H9 (cell line): ENCODE results near the gene SLAMF7. TPM values are rescaled to one million over a fixed set of nuclear protein-coding genes. Genes with fewer than 3 reads are reported as not detected.

Experiments
- DNase-seq: peaks from one replicate; pipeline ENCODE4 v3.0.0-alpha.2; 2017
- H2AFZ ChIP-seq: one replicate; pipeline ENCODE4 v1.6.1; 2013; ENCODE audit warnings: mild to moderate bottlenecking, low read length, control low read depth, moderate library complexity
- H2AK5ac ChIP-seq: 2 replicates; pipeline ENCODE4 v1.6.1; 2013; ENCODE audit warnings: low read length, control low read depth, mixed read lengths; ENCODE audit not compliant: insufficient read length
- H2BK120ac ChIP-seq: one replicate; pipeline ENCODE4 v1.6.1; 2013; ENCODE audit warnings: low read depth, mild to moderate bottlenecking, low read length, control low read depth, inconsistent platforms; ENCODE audit not compliant: poor library complexity, severe bottlenecking
- H2BK12ac ChIP-seq: 2 replicates; pipeline ENCODE4 v1.6.1; 2013; ENCODE audit warnings: low read length, control low read depth, mixed read lengths, low read depth; ENCODE audit not compliant: insufficient read length
- H2BK15ac ChIP-seq: 2 replicates; pipeline ENCODE4 v1.6.1; 2013; ENCODE audit warnings: low read depth, low read length, control low read depth
- H2BK20ac ChIP-seq: one replicate; pipeline ENCODE4 v1.6.1; 2013; ENCODE audit warnings: low read depth, mild to moderate bottlenecking, low read length, control low read depth, inconsistent platforms; ENCODE audit not compliant: poor library complexity, severe bottlenecking
- H2BK5ac ChIP-seq: 2 replicates; pipeline ENCODE4 v1.6.1; 2013; ENCODE audit warnings: low read length, control low read depth, mixed read lengths; ENCODE audit not compliant: insufficient read length
- H3K14ac ChIP-seq: 2 replicates; pipeline ENCODE4 v1.6.1; 2013; ENCODE audit warnings: low read length, control low read depth; ENCODE audit not compliant: insufficient read depth
- H3K18ac ChIP-seq: 2 replicates; pipeline ENCODE4 v1.6.1; 2013; ENCODE audit warnings: low read depth, mild to moderate bottlenecking, mixed read lengths, low read length, control low read depth; ENCODE audit not compliant: insufficient read length
- H3K23ac ChIP-seq: 2 replicates; pipeline ENCODE4 v1.6.1; 2013; ENCODE audit warnings: low read length, control low read depth, mixed read lengths, low read depth; ENCODE audit not compliant: insufficient read length
- H3K23me2 ChIP-seq: 2 replicates; pipeline ENCODE4 v1.6.1; 2013; ENCODE audit warnings: low read depth, mild to moderate bottlenecking, mixed read lengths, low read length, control low read depth; ENCODE audit not compliant: insufficient read length, poor library complexity, severe bottlenecking
- H3K27ac ChIP-seq: 2 replicates; pipeline ENCODE4 v1.5.1; 2013; ENCODE audit warnings: low read length, control low read depth, mixed read lengths, low read depth; ENCODE audit not compliant: insufficient read length
- H3K27me3 ChIP-seq: 2 replicates; pipeline ENCODE4 v1.6.1; 2013; ENCODE audit warnings: low read length, control low read depth, inconsistent platforms; ENCODE audit not compliant: insufficient read depth
- H3K4ac ChIP-seq: 2 replicates; pipeline ENCODE4 v1.6.1; 2013; ENCODE audit warnings: low read depth, mild to moderate bottlenecking, control low read depth, inconsistent platforms, low read length, moderate library complexity
- H3K4me1 ChIP-seq: 2 replicates; pipeline ENCODE4 v1.6.1; 2013; ENCODE audit warnings: low read length, control low read depth, inconsistent platforms; ENCODE audit not compliant: insufficient read depth
- H3K4me2 ChIP-seq: 2 replicates; pipeline ENCODE4 v1.6.1; 2013; ENCODE audit warnings: low read length, control low read depth, mixed read lengths; ENCODE audit not compliant: insufficient read length, insufficient read depth
- H3K56ac ChIP-seq: 2 replicates; pipeline ENCODE4 v1.6.1; 2013; ENCODE audit warnings: low read depth, mild to moderate bottlenecking, mixed read lengths, low read length, control low read depth; ENCODE audit not compliant: insufficient read length
- H3K79me1 ChIP-seq: 2 replicates; pipeline ENCODE4 v1.6.1; 2013; ENCODE audit warnings: low read depth, mild to moderate bottlenecking, moderate library complexity, low read length, control low read depth, inconsistent platforms; ENCODE audit not compliant: insufficient read depth, poor library complexity, severe bottlenecking
- H3K79me2 ChIP-seq: 2 replicates; pipeline ENCODE4 v1.6.1; 2013; ENCODE audit warnings: low read length, control low read depth, inconsistent platforms; ENCODE audit not compliant: insufficient read depth
- H3K9ac ChIP-seq: 2 replicates; pipeline ENCODE4 v1.6.1; 2013; ENCODE audit warnings: low read length, control low read depth, mixed read lengths; ENCODE audit not compliant: insufficient read length; ENCODE audit errors: extremely low read depth
- H3K9me3 ChIP-seq: one replicate; pipeline ENCODE4 v1.6.1; 2013; ENCODE audit warnings: low read depth, low read length, inconsistent platforms; ENCODE audit not compliant: control insufficient read depth
- H3T11ph ChIP-seq: one replicate; pipeline ENCODE4 v1.6.1; 2013; ENCODE audit warnings: mild to moderate bottlenecking, low read length, control low read depth, inconsistent platforms
- H4K20me1 ChIP-seq: one replicate; pipeline ENCODE4 v1.6.1; 2013; ENCODE audit not compliant: control insufficient read depth, insufficient read length, insufficient read depth
- H4K5ac ChIP-seq: 2 replicates; pipeline ENCODE4 v1.6.1; 2013; ENCODE audit warnings: low read depth, mild to moderate bottlenecking, mixed read lengths, low read length, control low read depth; ENCODE audit not compliant: insufficient read length
- H4K8ac ChIP-seq: replicated peaks from 2 replicates; pipeline ENCODE4 v1.6.1; 2013; ENCODE audit warnings: low read length, control low read depth, mixed read lengths, low read depth; ENCODE audit not compliant: insufficient read length
- H4K91ac ChIP-seq: 2 replicates; pipeline ENCODE4 v1.6.1; 2013; ENCODE audit warnings: low read depth, mild to moderate bottlenecking, moderate library complexity, mixed read lengths, low read length, control low read depth; ENCODE audit not compliant: insufficient read length
- H3K27ac Mint-ChIP-seq, 3 experiments: 2 replicates in 2 of 3; 3 replicates in 1 of 3; pipeline ENCODE4 v1.8.0; 2020 to 2021; ENCODE audit warnings: mixed read lengths in 3 of 3, mild to moderate bottlenecking in 1 of 3, moderate library complexity in 1 of 3
- H3K27me3 Mint-ChIP-seq: 2 replicates; pipeline ENCODE4 v1.8.0; 2021; ENCODE audit warnings: low read depth, mild to moderate bottlenecking, moderate library complexity, mixed read lengths
- H3K36me3 Mint-ChIP-seq, 3 experiments: 2 replicates in 2 of 3; 3 replicates in 1 of 3; pipeline ENCODE4 v1.8.0; 2020 to 2021; ENCODE audit warnings: low read depth in 3 of 3, mixed read lengths in 3 of 3; ENCODE audit not compliant: insufficient read depth in 1 of 3
- H3K4me1 Mint-ChIP-seq, 2 experiments: 2 replicates each; pipeline ENCODE4 v1.8.0; 2020; ENCODE audit warnings: mixed read lengths in 2 of 2
- H3K4me3 Mint-ChIP-seq, 2 experiments: 2 replicates in 1 of 2; 3 replicates in 1 of 2; pipeline ENCODE4 v1.8.0; 2020 to 2021; ENCODE audit warnings: mild to moderate bottlenecking in 2 of 2, mixed read lengths in 2 of 2, moderate library complexity in 1 of 2
- H3K9me3 Mint-ChIP-seq, 2 experiments: 2 replicates in 1 of 2; 3 replicates in 1 of 2; pipeline ENCODE4 v1.8.0; 2020; ENCODE audit warnings: mild to moderate bottlenecking in 2 of 2, mixed read lengths in 2 of 2, moderate library complexity in 1 of 2
- WGBS: extraction: QIAGEN DNeasy Blood & Tissue Kit; methylation state at CpG from one replicate; pipeline ENCODE4 v1.1.7; 2013; ENCODE audit warnings: missing lambda C conversion rate, low lambda C conversion rate, mixed read lengths; ENCODE audit not compliant: insufficient read length; ENCODE audit errors: extremely low coverage; 5-methylcytosine and 5-hydroxymethylcytosine counted together
- total RNA-seq: library from RNA; stranded (reverse); gene quantifications from 2 replicates; pipeline ENCODE4 v1.2.1, GENCODE V29; 2021
- TF ChIP-seq, protein P1 (sequence below): fragments of 200-600 bp; sonication (generic); conservative IDR thresholded peaks from 3 replicates; pipeline ENCODE4 v1.8.0; 2021; ENCODE audit warnings: antibody characterized with exemption, mild to moderate bottlenecking

SLAMF7 gene
- total RNA-seq, 1 experiment from 2014 or later: not detected

DNA sequence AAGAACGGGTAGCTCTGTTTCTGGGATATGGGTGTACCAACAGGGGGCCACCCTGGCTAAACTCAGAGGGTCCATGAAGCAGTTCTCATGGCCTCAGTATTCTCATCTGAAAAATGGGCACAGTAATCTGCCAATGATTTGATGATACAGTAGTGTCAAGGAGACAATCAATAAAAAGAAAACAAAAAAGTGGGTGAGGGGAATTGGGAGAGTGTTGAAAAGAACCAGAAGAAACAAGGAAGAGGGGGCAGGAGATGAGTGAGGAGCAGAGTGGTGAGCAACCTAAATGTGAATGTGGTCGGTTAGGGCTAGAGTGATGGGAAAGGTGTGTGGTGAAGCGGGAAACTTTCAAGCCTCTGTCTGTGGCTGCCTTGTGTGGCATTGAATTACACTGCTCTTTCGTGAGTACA is 2.0 kb downstream of the SLAMF7 start:
- Histone ChIP-seq H3K79me1 (no peaks in the 10 kb centered on the region), H3K27me3 (no peaks in the 10 kb centered on the region), H4K5ac (no peak overlapping the region), H3K56ac (no peak overlapping the region), H3K23ac (no peak overlapping the region), H3K9ac (no peak overlapping the region), H3K4me1 (peaks cover 3% of the 10 kb centered on the region; the same call in 1 of the 2 replicates), H4K91ac (no peak overlapping the region), H3K14ac (no peak overlapping the region), H3K9me3 (no peaks in the 10 kb centered on the region), H2BK120ac (no peak overlapping the region), H2BK12ac (no peak overlapping the region), H2AK5ac (no peak overlapping the region), H2BK5ac (no peak overlapping the region), H2AFZ (no peak overlapping the region), H3K4me2 (no peak overlapping the region), H4K8ac (no peak overlapping the region), H3T11ph (no peak overlapping the region), H2BK20ac (no peak overlapping the region), H3K4ac (no peak overlapping the region), H3K79me2 (no peaks in the 10 kb centered on the region), H4K20me1 (no peaks in the 10 kb centered on the region), H3K23me2 (no peaks in the 10 kb centered on the region), H3K18ac (no peak overlapping the region), H2BK15ac (no peak overlapping the region), H3K27ac (no peak overlapping the region)
- TF ChIP-seq, protein P1, sequence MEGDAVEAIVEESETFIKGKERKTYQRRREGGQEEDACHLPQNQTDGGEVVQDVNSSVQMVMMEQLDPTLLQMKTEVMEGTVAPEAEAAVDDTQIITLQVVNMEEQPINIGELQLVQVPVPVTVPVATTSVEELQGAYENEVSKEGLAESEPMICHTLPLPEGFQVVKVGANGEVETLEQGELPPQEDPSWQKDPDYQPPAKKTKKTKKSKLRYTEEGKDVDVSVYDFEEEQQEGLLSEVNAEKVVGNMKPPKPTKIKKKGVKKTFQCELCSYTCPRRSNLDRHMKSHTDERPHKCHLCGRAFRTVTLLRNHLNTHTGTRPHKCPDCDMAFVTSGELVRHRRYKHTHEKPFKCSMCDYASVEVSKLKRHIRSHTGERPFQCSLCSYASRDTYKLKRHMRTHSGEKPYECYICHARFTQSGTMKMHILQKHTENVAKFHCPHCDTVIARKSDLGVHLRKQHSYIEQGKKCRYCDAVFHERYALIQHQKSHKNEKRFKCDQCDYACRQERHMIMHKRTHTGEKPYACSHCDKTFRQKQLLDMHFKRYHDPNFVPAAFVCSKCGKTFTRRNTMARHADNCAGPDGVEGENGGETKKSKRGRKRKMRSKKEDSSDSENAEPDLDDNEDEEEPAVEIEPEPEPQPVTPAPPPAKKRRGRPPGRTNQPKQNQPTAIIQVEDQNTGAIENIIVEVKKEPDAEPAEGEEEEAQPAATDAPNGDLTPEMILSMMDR: no peak
- Mint-ChIP-seq H3K36me3 (peaks cover 1 to 11% (median 6%) of the 10 kb centered on the region in 3 experiments; a peak in 5 of 7 replicates), H3K27me3 (peaks cover 4% of the 10 kb centered on the region), H3K4me3 (no peak overlapping the region), H3K4me1 (peaks cover 11 to 17% of the 10 kb centered on the region in 2 experiments), H3K9me3 (peaks cover 10 to 15% of the 10 kb centered on the region in 2 experiments), H3K27ac (no peak overlapping the region)
- no peak for DNase-seq
- no CpG with 5 or more reads among the region's 4 CpGs for WGBS
